Measurements from ENCODE around the gene PDLIM7.

DNA sequence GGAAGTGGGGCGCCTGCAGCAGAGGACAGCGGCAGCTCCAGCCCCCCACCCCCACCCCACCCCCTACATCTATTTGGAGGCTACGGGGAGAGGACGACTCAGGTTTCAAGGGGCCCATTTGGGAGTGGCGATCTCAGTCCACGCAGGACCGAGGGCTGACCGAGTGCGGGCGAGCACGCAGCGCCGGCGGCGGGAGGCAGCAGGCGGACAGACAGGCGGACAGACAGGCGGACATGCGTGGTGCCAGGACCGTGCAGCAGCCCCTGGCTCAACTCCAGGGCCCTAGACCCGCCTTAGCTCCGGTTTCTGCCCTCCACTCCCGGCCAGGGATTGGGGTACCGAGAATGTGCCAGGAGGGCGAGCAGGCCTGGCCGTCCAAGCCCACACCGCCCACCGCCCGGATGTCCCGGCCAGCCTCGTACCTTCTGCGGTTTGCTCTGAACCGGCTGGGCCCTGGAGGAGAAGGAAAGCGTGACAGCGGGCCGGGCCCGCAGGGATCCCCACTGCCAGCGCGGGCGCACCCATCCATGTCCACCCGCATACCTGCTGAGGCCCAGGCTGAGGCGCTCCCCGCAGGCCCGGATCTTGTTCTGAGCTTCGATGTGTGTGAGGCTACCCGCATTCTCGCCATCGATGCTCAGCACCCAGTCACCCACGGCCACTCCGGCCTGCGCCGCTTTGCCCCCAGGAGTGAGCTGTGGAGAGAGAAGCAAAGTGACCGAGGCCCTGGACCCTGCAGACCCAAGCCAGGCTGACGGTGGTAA, 5.2 kb downstream of the PDLIM7 start:
- TF ChIP-seq, protein P1, sequence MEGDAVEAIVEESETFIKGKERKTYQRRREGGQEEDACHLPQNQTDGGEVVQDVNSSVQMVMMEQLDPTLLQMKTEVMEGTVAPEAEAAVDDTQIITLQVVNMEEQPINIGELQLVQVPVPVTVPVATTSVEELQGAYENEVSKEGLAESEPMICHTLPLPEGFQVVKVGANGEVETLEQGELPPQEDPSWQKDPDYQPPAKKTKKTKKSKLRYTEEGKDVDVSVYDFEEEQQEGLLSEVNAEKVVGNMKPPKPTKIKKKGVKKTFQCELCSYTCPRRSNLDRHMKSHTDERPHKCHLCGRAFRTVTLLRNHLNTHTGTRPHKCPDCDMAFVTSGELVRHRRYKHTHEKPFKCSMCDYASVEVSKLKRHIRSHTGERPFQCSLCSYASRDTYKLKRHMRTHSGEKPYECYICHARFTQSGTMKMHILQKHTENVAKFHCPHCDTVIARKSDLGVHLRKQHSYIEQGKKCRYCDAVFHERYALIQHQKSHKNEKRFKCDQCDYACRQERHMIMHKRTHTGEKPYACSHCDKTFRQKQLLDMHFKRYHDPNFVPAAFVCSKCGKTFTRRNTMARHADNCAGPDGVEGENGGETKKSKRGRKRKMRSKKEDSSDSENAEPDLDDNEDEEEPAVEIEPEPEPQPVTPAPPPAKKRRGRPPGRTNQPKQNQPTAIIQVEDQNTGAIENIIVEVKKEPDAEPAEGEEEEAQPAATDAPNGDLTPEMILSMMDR (IDR thresholded peaks at IDR 0.05; ENCODE audit: low read length), result no peak
- TF ChIP-seq EZH2 (IDR thresholded peaks at IDR 0.05; ENCODE audit: borderline replicate concordance, low read length), result no peak

Data from OCI-LY1 (cell line).